Heart left ventricle (tissue), 16 donors: Measurements from ENCODE around the gene SLC9A3. TPM values are rescaled to one million over a fixed set of nuclear protein-coding genes. Genes with fewer than 3 reads are reported as not detected.

Source experiments
- ATAC-seq, 4 donors: fragments of 200-7000 bp; cut with Tn5 transposase; one replicate each; pipeline ENCODE4 v1.9.1; 2020 to 2022; ENCODE audit warnings: moderate library complexity in 4 of 4, mild to moderate bottlenecking in 3 of 4, moderate number of reproducible peaks in 1 of 4
- DNase-seq, 5 donors: peaks; one replicate each; pipeline ENCODE4 v3.0.0-alpha.2; 2020
- H3K27ac ChIP-seq, 12 donors: fragments of 200-600 bp; sonication (generic) in 4 of 12; one replicate each; pipeline versions ENCODE4 v1.5.0 to v1.8.0; 2016 to 2022; ENCODE audit warnings: mild to moderate bottlenecking in 2 of 12
- H3K27me3 ChIP-seq, 9 donors: fragments of 200-600 bp; sonication (generic) in 2 of 9; one replicate each; pipeline versions ENCODE4 v1.5.1 to v1.8.0; 2016 to 2022; ENCODE audit warnings: mild to moderate bottlenecking in 3 of 9
- H3K36me3 ChIP-seq, 9 donors: fragments of 200-600 bp; sonication (generic) in 2 of 9; one replicate each; pipeline versions ENCODE4 v1.5.0 to v1.8.0; 2018 to 2022; ENCODE audit warnings: mild to moderate bottlenecking in 2 of 9
- H3K4me1 ChIP-seq, 12 donors: fragments of 200-600 bp; sonication (generic) in 4 of 12; one replicate each; pipeline versions ENCODE4 v1.5.0 to v1.8.0; 2016 to 2022; ENCODE audit warnings: mild to moderate bottlenecking in 3 of 12
- H3K4me3 ChIP-seq, 12 donors: fragments of 200-600 bp; sonication (generic) in 4 of 12; one replicate each; pipeline versions ENCODE4 v1.5.0 to v1.8.0; 2017 to 2022; ENCODE audit warnings: mild to moderate bottlenecking in 9 of 12, moderate library complexity in 4 of 12
- H3K9me3 ChIP-seq, 12 donors: fragments of 200-600 bp; sonication (generic) in 4 of 12; one replicate each; pipeline versions ENCODE4 v1.5.0 to v1.8.0; 2016 to 2022; ENCODE audit warnings: mild to moderate bottlenecking in 1 of 12
- CTCF ChIP-seq, 12 donors: fragments of 200-600 bp; sonication (generic) in 4 of 12; IDR thresholded peaks; one replicate each; pipeline versions ENCODE4 v1.5.0 to v1.8.0; 2018 to 2022; ENCODE audit warnings: antibody characterized with exemption in 12 of 12, mild to moderate bottlenecking in 5 of 12
- POLR2A ChIP-seq, 2 donors: fragments of 450-650 bp; IDR thresholded peaks; one replicate each; pipeline ENCODE4 v1.6.1; 2017; ENCODE audit warnings: antibody characterized with exemption in 2 of 2, mild to moderate bottlenecking in 2 of 2, moderate library complexity in 2 of 2
- WGBS, 4 donors: extraction: QIAGEN DNeasy Blood & Tissue Kit in 2 of 4; methylation state at CpG; one replicate each; pipeline versions ENCODE4 v1.1.5 to v1.1.7; 2013 to 2018; 5-methylcytosine and 5-hydroxymethylcytosine counted together
- intact Hi-C, 10 donors: fragments of 100-400 bp; cut with DNase I; formaldehyde crosslinking; loops; one replicate each; pipeline versions ENCODE4 v1.11.1 to v1.14.2; 2022
- polyA plus RNA-seq, 2 donors: library from polyadenylated mRNA; stranded (reverse); fragments of 200-250 nt; gene quantifications; one replicate each; pipeline ENCODE4 v1.2.3, GENCODE V29; 2013
- total RNA-seq, 9 donors: library from RNA; depleted of rRNA in 2 of 9; stranded (reverse); fragments of >200 nt in 2 of 9; fragmentation: NEBNext Ultra II Directional in 3 of 9; extraction: Animal tissue kit (Norgen Biotek cat#: 25700) in 3 of 9; gene quantifications; one replicate each; pipeline versions ENCODE4 v1.1.0 to v1.2.4, GENCODE V29; 2016 to 2023
- donor health status: ischemic (EF 13 %, LVEDD 7.1; RV severe dilation, severe dysfunction).
- donor health status: healthy with polysubstance abuse.
- donor health status: DM: no; HTN: yes; CAD: no.
- donor health status: DM: no; HTN: no; CAD: no.
- donor health status: ischemic (EF 25% LVEDD 6.9; RV normal size, moderate dysfunction).
- donor health status: ischemic (EF 25% LVEDD 5.7; RV mildly dilated, moderate dysfunction).
- donor health status: healthy.
- donor health status: DM: yes; HTN: yes; CAD: no.
- donor health status: ischemic (EF 35%, LVEDD 5.7; RV mildly dilated, moderate dysfunction).
- donor health status: nonischemic (EF 11% LVEDD 7.7; RV severe dilation, severe dysfunction).
- donor health status: DM: yes; HTN: yes; CAD: no.
- donor health status: PGD.
- donor health status: ischemic (EF 29% LVEDD 5.4; RV normal size, mild dysfunction).
- donor health status: nonischemic (EF 23%, LVEDD 6.1; RV moderate dilation, normal function).

SLC9A3 gene
- total and polyA plus RNA-seq, 11 donors, result 0.50 to 3.8 (median 1.0) TPM

- ATAC-seq, result no peak
- no peak overlapping the region for H3K27ac ChIP-seq
- peak in 3 of 5 donors; percentile 9 to 40 (median 13) for DNase-seq
- peaks cover 0 to 28% (median 0%) of the 10 kb centered on the region in 12 donors for H3K4me1 ChIP-seq
- H3K36me3 ChIP-seq, result no peaks in the 10 kb centered on the region
- H3K9me3 ChIP-seq, result no peaks in the 10 kb centered on the region
- WGBS, 4 donors, result 56 to 69% (median 60%) methylated on average over 9 to 25 of the region's 25 CpGs
- intact Hi-C loops, result no loop called here
- TF ChIP-seq POLR2A (IDR thresholded peaks at IDR 0.05) (no peak), CTCF (IDR thresholded peaks at IDR 0.05) (no peak)
- H3K27me3 ChIP-seq, result peaks cover 25 to 86% (median 62%) of the 10 kb centered on the region in 9 donors
- no peak overlapping the region for H3K4me3 ChIP-seq
Observed at GRCh38 chr5:532521-533242, 8.4 kb upstream of the SLC9A3 start.

GRCh38 chr5:531749-532315, 7.6 kb upstream of the SLC9A3 start:
- intact Hi-C loops, result no loop called here
- H3K36me3 ChIP-seq, result no peaks in the 10 kb centered on the region
- H3K27me3 ChIP-seq, result peaks cover 31 to 88% (median 69%) of the 10 kb centered on the region in 9 donors
- TF ChIP-seq POLR2A (IDR thresholded peaks at IDR 0.05), result no peak
- no peak for TF ChIP-seq CTCF (IDR thresholded peaks at IDR 0.05)
- peak in 2 of 5 donors; percentile 9 to 18 for DNase-seq
- no peak overlapping the region for H3K4me3 ChIP-seq
- no peak overlapping the region for H3K27ac ChIP-seq
- H3K4me1 ChIP-seq, result peaks cover 0 to 28% (median 0%) of the 10 kb centered on the region in 12 donors
- no peak for ATAC-seq
- WGBS, 4 donors, result 87 to 91% (median 87%) methylated on average over 7 to 13 of the region's 13 CpGs
- no peaks in the 10 kb centered on the region for H3K9me3 ChIP-seq

- H3K27me3 ChIP-seq, result peaks cover 37 to 94% (median 73%) of the 10 kb centered on the region in 9 donors
Observed at GRCh38 chr5:531101-531748, 7.0 kb upstream of the SLC9A3 start.

More at GRCh38 chr5:531101-531748, 7.0 kb upstream of the SLC9A3 start:
- Histone ChIP-seq H3K27ac (no peak overlapping the region), H3K4me3 (no peak overlapping the region), H3K9me3 (no peaks in the 10 kb centered on the region), H3K4me1 (peaks cover 0 to 28% (median 0%) of the 10 kb centered on the region in 12 donors), H3K36me3 (no peaks in the 10 kb centered on the region)
- 60 to 69% (median 65%) methylated on average over 23 to 25 of the region's 25 CpGs for WGBS, 4 donors
- intact Hi-C loops, result no loop called here
- ATAC-seq (no peak), DNase-seq (peak in 3 of 5 donors; percentile 21 to 45 (median 24))
- TF ChIP-seq POLR2A (IDR thresholded peaks at IDR 0.05) (no peak), CTCF (IDR thresholded peaks at IDR 0.05) (no peak)
